NCI-H1436 treated with DMSO at 0.1 percent for 48 hours (cell line): Measurements from ENCODE around the gene JPH3.
"Not testable (repeated sequence)": the region's sequence is repeated elsewhere in the genome, so short reads cannot be mapped to it uniquely, and the experiment has no call there.

Experiments used
- DNase-seq: peaks from one replicate; lab custom pipeline; 2025; lab: John Stamatoyannopoulos, UW

The JPH3 gene

GRCh38 chr16:87654826-87655225 lies 52.5 kb downstream of the JPH3 start:
- no peak for DNase-seq

- no peak for DNase-seq
Observed at GRCh38 chr16:87656328-87656727, 54.0 kb downstream of the JPH3 start.

- no peak for DNase-seq
Observed at GRCh38 chr16:87657621-87658192, 55.4 kb downstream of the JPH3 start.

- DNase-seq: no peak
Observed at GRCh38 chr16:87658564-87659225, 56.4 kb downstream of the JPH3 start.

- no peak for DNase-seq
Observed at GRCh38 chr16:87661561-87661960, 59.3 kb downstream of the JPH3 start.

GRCh38 chr16:87662254-87663204 lies 60.2 kb downstream of the JPH3 start:
- no peak for DNase-seq

GRCh38 chr16:87664792-87665191 lies 62.5 kb downstream of the JPH3 start:
- no peak for DNase-seq

- no peak for DNase-seq
Observed at GRCh38 chr16:87665193-87665592, 62.9 kb downstream of the JPH3 start.

- DNase-seq: no peak
Observed at GRCh38 chr16:87666919-87667318, 64.6 kb downstream of the JPH3 start.

GRCh38 chr16:87667443-87667842 lies 65.1 kb downstream of the JPH3 start:
- no peak for DNase-seq

GRCh38 chr16:87667946-87668345 lies 65.6 kb downstream of the JPH3 start:
- no peak for DNase-seq

GRCh38 chr16:87669672-87670071 lies 67.4 kb downstream of the JPH3 start:
- DNase-seq: no peak

- DNase-seq: no peak
Observed at GRCh38 chr16:87671221-87671620, 68.9 kb downstream of the JPH3 start.

GRCh38 chr16:87671715-87672270 lies 69.5 kb downstream of the JPH3 start:
- DNase-seq: no peak

- DNase-seq: no peak
Observed at GRCh38 chr16:87674419-87674818, 72.1 kb downstream of the JPH3 start.

GRCh38 chr16:87675111-87675719 lies 72.9 kb downstream of the JPH3 start:
- DNase-seq: no peak

- no peak for DNase-seq
Observed at GRCh38 chr16:87677830-87678229, 75.5 kb downstream of the JPH3 start.

- no peak for DNase-seq
Observed at GRCh38 chr16:87678618-87679017, 76.3 kb downstream of the JPH3 start.

- no peak for DNase-seq
Observed at GRCh38 chr16:87679593-87680271, 77.4 kb downstream of the JPH3 start.

GRCh38 chr16:87680272-87680644 lies 78.0 kb downstream of the JPH3 start:
- no peak for DNase-seq

- not testable (repeated sequence) for DNase-seq
Observed at GRCh38 chr16:87681051-87681602, 78.8 kb downstream of the JPH3 start.
